Fibroblast of villous mesenchyme (primary cell): Measurements from ENCODE around the gene SGCA. TPM values are rescaled to one million over a fixed set of nuclear protein-coding genes. Genes with fewer than 3 reads are reported as not detected.

Source experiments
- DNase-seq: peaks from one replicate; pipeline ENCODE4 v3.0.0-alpha.2; 2010; ENCODE audit warnings: low read depth
- H3K4me3 ChIP-seq: 2 replicates; pipeline ENCODE4 v1.5.1; 2011; ENCODE audit warnings: low read depth, mild to moderate bottlenecking, low read length
- CTCF ChIP-seq: IDR thresholded peaks from 2 replicates; pipeline ENCODE4 v1.5.1; 2012; ENCODE audit warnings: low read depth, mild to moderate bottlenecking, low read length; ENCODE audit not compliant: insufficient read depth
- total RNA-seq: library from RNA; depleted of rRNA; stranded (reverse); fragments of >200 nt; gene quantifications from 2 replicates; pipeline ENCODE4 v1.2.3, GENCODE V29; 2012

SGCA gene
- total RNA-seq, 1 donor: not detected

GRCh38 chr17:50200457-50201275 lies 34.9 kb downstream of the SGCA start:
- peak; percentile 84 for TF ChIP-seq CTCF
- DNase-seq: peak; percentile 93
- peak overlapping the region; percentile 100 for H3K4me3 ChIP-seq

GRCh38 chr17:50201276-50201854 lies 35.6 kb downstream of the SGCA start, which contains the start of gene COL1A1:
COL1A1 (minus strand) TSS chr17:50201631; CDS start chr17:50201513, 118 bp downstream.
- peak; percentile 93 for DNase-seq
- no peak for TF ChIP-seq CTCF

GRCh38 chr17:50203086-50203485 lies 37.3 kb downstream of the SGCA start:
- TF ChIP-seq CTCF: no peak
- peak overlapping the region; percentile 100 for H3K4me3 ChIP-seq
- peak; percentile 82 for DNase-seq

More at GRCh38 chr17:50201276-50201854, 35.6 kb downstream of the SGCA start, which contains the start of gene COL1A1:
- peak within 1 kb of the TSS; percentile 100 for H3K4me3 ChIP-seq

GRCh38 chr17:50203604-50204345 lies 38.0 kb downstream of the SGCA start:
- TF ChIP-seq CTCF: no peak
- peak; percentile 90 for DNase-seq
- H3K4me3 ChIP-seq: peak overlapping the region; percentile 100

GRCh38 chr17:50204431-50204830 lies 38.6 kb downstream of the SGCA start:
- H3K4me3 ChIP-seq: no peak overlapping the region

More at GRCh38 chr17:50204431-50204830, 38.6 kb downstream of the SGCA start:
- no peak for DNase-seq
- TF ChIP-seq CTCF: no peak
